Measurements from ENCODE around the gene KDM8. TPM values are rescaled to one million over a fixed set of nuclear protein-coding genes. Genes with fewer than 3 reads are reported as not detected.
"Not testable (repeated sequence)": the region's sequence is repeated elsewhere in the genome, so short reads cannot be mapped to it uniquely, and the experiment has no call there.

KDM8 gene
- total and polyA plus RNA-seq, 4 experiments from 2014 or later, result 4.8 to 31.0 (median 18.4) TPM

DNA sequence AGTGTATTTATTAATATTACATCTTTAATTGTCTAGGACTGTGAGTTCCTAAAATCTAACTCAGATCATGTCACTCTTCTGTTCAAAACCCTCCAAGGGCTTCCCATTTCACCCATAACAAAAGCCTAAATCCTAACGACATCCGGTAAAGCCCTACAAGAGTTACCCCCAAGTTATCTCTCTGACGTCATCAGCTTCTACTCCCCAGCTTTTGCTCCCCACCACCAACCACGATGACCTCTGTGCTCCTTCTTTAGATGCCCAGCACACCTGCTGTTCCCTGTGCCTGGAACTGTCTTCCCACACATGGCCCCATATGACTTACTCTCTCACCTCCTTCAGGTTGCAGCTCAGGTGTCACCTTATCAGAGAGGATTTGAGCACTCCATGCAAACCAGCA, 6.3 kb upstream of the KDM8 start:
- Mint-ChIP-seq H3K4me1 (peaks cover 60 to 88% (median 74%) of the 10 kb centered on the region in 4 donors), H3K4me3 (peak overlapping the region in 6 of 8 donors; percentile 23 to 80 (median 44)), H3K9me3 (peaks cover 0 to 7% (median 0%) of the 10 kb centered on the region in 8 donors), H3K27me3 (no peaks in the 10 kb centered on the region), H3K27ac (peak overlapping the region; percentile 85 to 99 (median 98)), H3K36me3 (no peaks in the 10 kb centered on the region)
- Histone ChIP-seq H3K4me3 (ENCODE audit: low read length in 2 of 2) (no peak overlapping the region), H3K9me3 (ENCODE audit: control insufficient read depth in 1 of 2, low read length in 2 of 2) (no peaks in the 10 kb centered on the region), H3K27ac (ENCODE audit: low read depth, low read length) (no peak overlapping the region), H3K4me1 (ENCODE audit: insufficient read depth, low read length) (peaks cover 80% of the 10 kb centered on the region), H3K27me3 (ENCODE audit: insufficient read depth, low read length) (no peaks in the 10 kb centered on the region), H3K36me3 (ENCODE audit: insufficient read depth, low read length) (no peaks in the 10 kb centered on the region)
- no peak for DNase-seq
- CTCF ChIA-PET (ENCODE audit: partially characterized antibody), result interaction anchor here (1.3 to 11.1 kb wide), 9 partner anchors 10 to 254 kb away, joined by 3 to 164 read pairs (median 4); no protein-coding TSS in a partner anchor
- intact Hi-C loops (cut with micrococcal nuclease), result no loop called here
- POLR2A ChIA-PET (ENCODE audit: partially characterized antibody), result interaction anchor here (1.1 to 8.0 kb wide), 9 partner anchors 17 to 181 kb away, joined by 3 to 106 read pairs (median 16); no protein-coding TSS in a partner anchor

GRCh38 chr16:27198451-27199234, 4.7 kb upstream of the KDM8 start:
- Mint-ChIP-seq H3K4me3 (peak overlapping the region in 5 of 8 donors; percentile 9 to 57 (median 31)), H3K4me1 (peaks cover 66 to 97% (median 81%) of the 10 kb centered on the region in 4 donors), H3K27ac (peak overlapping the region; percentile 62 to 99 (median 94)), H3K27me3 (no peaks in the 10 kb centered on the region), H3K36me3 (peaks cover 0 to 3% of the 10 kb centered on the region in 2 donors), H3K9me3 (peaks cover 0 to 7% (median 0%) of the 10 kb centered on the region in 8 donors)
- no peak for DNase-seq
- Histone ChIP-seq H3K4me1 (ENCODE audit: insufficient read depth, low read length) (peaks cover 92% of the 10 kb centered on the region), H3K27ac (ENCODE audit: low read depth, low read length) (peak overlapping the region; percentile 22), H3K27me3 (ENCODE audit: insufficient read depth, low read length) (no peaks in the 10 kb centered on the region), H3K36me3 (ENCODE audit: insufficient read depth, low read length) (no peaks in the 10 kb centered on the region), H3K9me3 (ENCODE audit: control insufficient read depth in 1 of 2, low read length in 2 of 2) (no peaks in the 10 kb centered on the region), H3K4me3 (ENCODE audit: low read length in 2 of 2) (no peak overlapping the region)
- ChIA-PET POLR2A (ENCODE audit: partially characterized antibody) (interaction anchor here (0.8 to 8.0 kb wide), 13 partner anchors 13 to 942 kb away, joined by 3 to 106 read pairs (median 16); no protein-coding TSS in a partner anchor), CTCF (ENCODE audit: partially characterized antibody) (interaction anchor here (1.3 to 11.1 kb wide), 8 partner anchors 10 to 168 kb away, joined by 3 to 164 read pairs (median 6); no protein-coding TSS in a partner anchor)
- intact Hi-C loops (cut with micrococcal nuclease), result no loop called here

DNA sequence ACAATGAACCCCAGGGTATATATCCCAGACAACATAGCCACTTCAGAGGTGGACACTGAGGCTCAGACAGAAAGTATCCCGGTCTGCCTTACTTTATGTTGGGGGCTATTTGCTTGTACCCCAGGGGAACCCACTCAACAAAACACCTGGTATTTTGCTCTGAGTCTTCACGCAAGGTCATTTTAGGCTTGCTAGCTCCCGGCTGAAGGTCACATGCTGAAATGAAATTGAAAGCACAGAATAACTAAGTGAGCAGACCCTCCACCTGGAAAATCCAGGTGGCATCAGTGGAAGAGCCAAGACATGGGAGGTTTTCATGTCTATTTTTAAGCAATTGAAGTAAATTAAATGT, 4.1 kb upstream of the KDM8 start:
- H3K27me3 ChIP-seq (ENCODE audit: insufficient read depth, low read length), result no peaks in the 10 kb centered on the region
- peaks cover 0 to 7% (median 0%) of the 10 kb centered on the region in 8 donors for H3K9me3 Mint-ChIP-seq
- no peaks in the 10 kb centered on the region for H3K27me3 Mint-ChIP-seq
- peaks cover 69 to 98% (median 82%) of the 10 kb centered on the region in 4 donors for H3K4me1 Mint-ChIP-seq
- H3K4me3 ChIP-seq (ENCODE audit: low read length in 2 of 2), result no peak overlapping the region
- H3K9me3 ChIP-seq (ENCODE audit: control insufficient read depth in 1 of 2, low read length in 2 of 2), result no peaks in the 10 kb centered on the region
- ChIA-PET POLR2A (ENCODE audit: partially characterized antibody) (interaction anchor here (0.8 to 8.0 kb wide), 19 partner anchors 9 to 941 kb away, joined by 3 to 106 read pairs (median 5); no protein-coding TSS in a partner anchor), CTCF (ENCODE audit: partially characterized antibody) (interaction anchor here (1.1 to 11.1 kb wide), 10 partner anchors 10 to 176 kb away, joined by 3 to 164 read pairs (median 6); no protein-coding TSS in a partner anchor)
- H3K36me3 Mint-ChIP-seq, result peaks cover 0 to 6% of the 10 kb centered on the region in 2 donors
- H3K27ac ChIP-seq (ENCODE audit: low read depth, low read length), result peak overlapping the region; percentile 22
- peak overlapping the region; percentile 62 to 99 (median 94) for H3K27ac Mint-ChIP-seq
- H3K4me3 Mint-ChIP-seq, result peak overlapping the region in 5 of 8 donors; percentile 2 to 31 (median 13)
- DNase-seq, result no peak
- H3K36me3 ChIP-seq (ENCODE audit: insufficient read depth, low read length), result no peaks in the 10 kb centered on the region
- intact Hi-C loops (cut with micrococcal nuclease), result no loop called here
- peaks cover 91% of the 10 kb centered on the region for H3K4me1 ChIP-seq (ENCODE audit: insufficient read depth, low read length)

GRCh38 chr16:27199736-27200135, 3.6 kb upstream of the KDM8 start:
- peaks cover 92% of the 10 kb centered on the region for H3K4me1 ChIP-seq (ENCODE audit: insufficient read depth, low read length)
- Mint-ChIP-seq H3K27me3 (no peaks in the 10 kb centered on the region), H3K4me1 (peaks cover 69 to 96% (median 82%) of the 10 kb centered on the region in 4 donors), H3K36me3 (peaks cover 0 to 6% of the 10 kb centered on the region in 2 donors), H3K4me3 (peak overlapping the region; percentile 60 to 82 (median 72)), H3K9me3 (peaks cover 0 to 7% (median 0%) of the 10 kb centered on the region in 8 donors), H3K27ac (peak overlapping the region; percentile 85 to 99 (median 95))
- intact Hi-C loops (cut with micrococcal nuclease), result no loop called here
- ChIA-PET POLR2A (ENCODE audit: partially characterized antibody) (interaction anchor here (0.8 to 8.0 kb wide), 20 partner anchors 9 to 941 kb away, joined by 3 to 106 read pairs (median 4); no protein-coding TSS in a partner anchor), CTCF (ENCODE audit: partially characterized antibody) (interaction anchor here (0.7 to 11.1 kb wide), 11 partner anchors 9 to 204 kb away, joined by 3 to 164 read pairs (median 5); no protein-coding TSS in a partner anchor)
- no peaks in the 10 kb centered on the region for H3K9me3 ChIP-seq (ENCODE audit: control insufficient read depth in 1 of 2, low read length in 2 of 2)
- H3K4me3 ChIP-seq (ENCODE audit: low read length in 2 of 2), result peak overlapping the region in 1 of 2 donors; percentile 3
- no peaks in the 10 kb centered on the region for H3K27me3 ChIP-seq (ENCODE audit: insufficient read depth, low read length)
- H3K27ac ChIP-seq (ENCODE audit: low read depth, low read length), result peak overlapping the region; percentile 62
- peak; percentile 53 to 70 (median 58) for DNase-seq
- no peaks in the 10 kb centered on the region for H3K36me3 ChIP-seq (ENCODE audit: insufficient read depth, low read length)

DNA sequence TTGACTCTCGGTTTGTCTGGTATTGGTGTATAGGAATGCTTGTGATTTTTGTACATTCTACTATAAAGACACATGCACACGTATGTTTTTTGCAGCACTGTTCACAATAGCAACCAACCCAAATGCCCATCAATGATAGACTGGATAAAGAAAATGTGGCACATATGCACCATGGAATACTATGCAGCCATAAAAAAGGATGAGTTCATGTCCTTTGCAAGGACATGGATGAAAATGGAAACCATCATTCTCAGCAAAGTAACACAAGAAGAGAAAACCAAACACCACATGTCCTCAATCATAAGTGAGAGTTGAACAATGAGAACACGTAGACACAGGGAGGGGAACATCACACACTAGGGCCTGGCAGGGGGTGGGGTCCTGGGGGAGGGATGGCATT, 2.4 kb upstream of the KDM8 start:
- H3K4me1 ChIP-seq (ENCODE audit: insufficient read depth, low read length), result peaks cover 87% of the 10 kb centered on the region
- POLR2A ChIA-PET (ENCODE audit: partially characterized antibody), result interaction anchor here (5.8 kb wide), 1 partner anchor 34 kb away, joined by 186 read pairs; no protein-coding TSS in a partner anchor
- H3K27me3 Mint-ChIP-seq; H3K36me3 Mint-ChIP-seq; H3K9me3 Mint-ChIP-seq; H3K4me3 ChIP-seq (ENCODE audit: low read length in 2 of 2); H3K9me3 ChIP-seq (ENCODE audit: control insufficient read depth in 1 of 2, low read length in 2 of 2); H3K36me3 ChIP-seq (ENCODE audit: insufficient read depth, low read length); DNase-seq; H3K27me3 ChIP-seq (ENCODE audit: insufficient read depth, low read length); H3K27ac ChIP-seq (ENCODE audit: low read depth, low read length); intact Hi-C loops (cut with micrococcal nuclease): not testable (repeated sequence)
- H3K4me1 Mint-ChIP-seq, result peaks cover 59 to 89% (median 71%) of the 10 kb centered on the region in 4 donors
- H3K4me3 Mint-ChIP-seq, result peak overlapping the region in 6 of 8 donors; percentile 10 to 79 (median 46)
- peak overlapping the region; percentile 61 to 99 (median 90) for H3K27ac Mint-ChIP-seq
- CTCF ChIA-PET (ENCODE audit: partially characterized antibody), result interaction anchor here (5.7 kb wide), 1 partner anchor 22 kb away, joined by 56 read pairs; no protein-coding TSS in a partner anchor

- Mint-ChIP-seq H3K36me3 (peaks cover 3 to 12% of the 10 kb centered on the region in 2 donors), H3K9me3 (peaks cover 0 to 4% (median 0%) of the 10 kb centered on the region in 8 donors), H3K27me3 (no peaks in the 10 kb centered on the region), H3K4me1 (peaks cover 45 to 68% (median 54%) of the 10 kb centered on the region in 4 donors), H3K4me3 (peak overlapping the region; percentile 97 to 100 (median 99)), H3K27ac (peak overlapping the region; percentile 92 to 100 (median 100))
- H3K27ac ChIP-seq (ENCODE audit: low read depth, low read length), result peak overlapping the region; percentile 97
- DNase-seq, result peak in 1 of 5 donors; percentile 93
- no peaks in the 10 kb centered on the region for H3K9me3 ChIP-seq (ENCODE audit: control insufficient read depth in 1 of 2, low read length in 2 of 2)
- H3K4me1 ChIP-seq (ENCODE audit: insufficient read depth, low read length), result peaks cover 66% of the 10 kb centered on the region
- POLR2A ChIA-PET (ENCODE audit: partially characterized antibody), result interaction anchor here (0.7 to 5.8 kb wide), 24 partner anchors 9 to 260 kb away, joined by 3 to 186 read pairs (median 5); no protein-coding TSS in a partner anchor
- intact Hi-C loops (cut with micrococcal nuclease), result loop anchor here (1.0 kb wide), 3 partner anchors 27 to 164 kb away; no protein-coding TSS in a partner anchor
- no peaks in the 10 kb centered on the region for H3K36me3 ChIP-seq (ENCODE audit: insufficient read depth, low read length)
- H3K4me3 ChIP-seq (ENCODE audit: low read length in 2 of 2), result peak overlapping the region; percentile 61 to 85
- no peaks in the 10 kb centered on the region for H3K27me3 ChIP-seq (ENCODE audit: insufficient read depth, low read length)
- CTCF ChIA-PET (ENCODE audit: partially characterized antibody), result interaction anchor here (0.6 to 5.7 kb wide), 10 partner anchors 24 to 252 kb away, joined by 3 to 56 read pairs (median 8); no protein-coding TSS in a partner anchor
Measured at GRCh38 chr16:27202923-27203506, 311 bp upstream of the KDM8 start.
